DOHH2 (cell line): ENCODE data around the gene DNAH6.

Experiments used
- EZH2phosphoT487 ChIP-seq: fragments of 200-600 bp; sonication (generic); IDR thresholded peaks from 2 replicates; pipeline ENCODE4 v1.6.1; 2017; ENCODE audit warnings: borderline replicate concordance, mild to moderate bottlenecking, antibody characterized with exemption, low read length, moderate library complexity, mixed read lengths
- TF ChIP-seq, protein P1 (sequence below): fragments of 200-600 bp; sonication (generic); IDR thresholded peaks from one replicate; pipeline ENCODE4 v1.5.1; 2014; ENCODE audit warnings: antibody characterized with exemption, mild to moderate bottlenecking, low read depth, low read length; ENCODE audit not compliant: poor library complexity, severe bottlenecking

DNA sequence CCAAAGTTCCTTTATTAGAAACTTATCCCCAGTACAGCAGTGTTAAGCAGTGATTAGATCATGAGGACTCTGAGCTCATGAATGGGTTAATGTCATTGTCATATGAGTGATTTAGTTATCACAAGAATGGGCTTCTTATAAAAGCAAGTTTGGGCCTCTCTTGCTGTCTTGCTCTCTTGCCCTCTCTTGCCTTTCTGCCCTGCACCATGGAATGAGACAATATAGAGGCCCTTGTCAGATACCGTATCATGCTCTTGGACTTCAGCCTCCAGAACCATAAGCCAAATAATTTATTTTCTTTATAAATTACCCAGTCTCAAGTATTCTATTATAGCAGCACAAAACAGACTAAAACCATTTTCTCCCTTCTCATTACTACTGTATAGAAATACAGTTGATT, 238.8 kb downstream of the DNAH6 start:
- TF ChIP-seq, protein P1, sequence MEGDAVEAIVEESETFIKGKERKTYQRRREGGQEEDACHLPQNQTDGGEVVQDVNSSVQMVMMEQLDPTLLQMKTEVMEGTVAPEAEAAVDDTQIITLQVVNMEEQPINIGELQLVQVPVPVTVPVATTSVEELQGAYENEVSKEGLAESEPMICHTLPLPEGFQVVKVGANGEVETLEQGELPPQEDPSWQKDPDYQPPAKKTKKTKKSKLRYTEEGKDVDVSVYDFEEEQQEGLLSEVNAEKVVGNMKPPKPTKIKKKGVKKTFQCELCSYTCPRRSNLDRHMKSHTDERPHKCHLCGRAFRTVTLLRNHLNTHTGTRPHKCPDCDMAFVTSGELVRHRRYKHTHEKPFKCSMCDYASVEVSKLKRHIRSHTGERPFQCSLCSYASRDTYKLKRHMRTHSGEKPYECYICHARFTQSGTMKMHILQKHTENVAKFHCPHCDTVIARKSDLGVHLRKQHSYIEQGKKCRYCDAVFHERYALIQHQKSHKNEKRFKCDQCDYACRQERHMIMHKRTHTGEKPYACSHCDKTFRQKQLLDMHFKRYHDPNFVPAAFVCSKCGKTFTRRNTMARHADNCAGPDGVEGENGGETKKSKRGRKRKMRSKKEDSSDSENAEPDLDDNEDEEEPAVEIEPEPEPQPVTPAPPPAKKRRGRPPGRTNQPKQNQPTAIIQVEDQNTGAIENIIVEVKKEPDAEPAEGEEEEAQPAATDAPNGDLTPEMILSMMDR: no peak
- TF ChIP-seq EZH2phosphoT487: no peak
